HG03139 (cell line): Measurements from ENCODE around the gene ERP29.
"Not testable (repeated sequence)": the region's sequence is repeated elsewhere in the genome, so short reads cannot be mapped to it uniquely, and the experiment has no call there.

ENCODE experiments used
- ATAC-seq: cut with Tn5 transposase; IDR thresholded peaks from one replicate; pipeline ENCODE4 v1.9.1; 2021; ENCODE audit not compliant: unreplicated experiment

The ERP29 gene

DNA sequence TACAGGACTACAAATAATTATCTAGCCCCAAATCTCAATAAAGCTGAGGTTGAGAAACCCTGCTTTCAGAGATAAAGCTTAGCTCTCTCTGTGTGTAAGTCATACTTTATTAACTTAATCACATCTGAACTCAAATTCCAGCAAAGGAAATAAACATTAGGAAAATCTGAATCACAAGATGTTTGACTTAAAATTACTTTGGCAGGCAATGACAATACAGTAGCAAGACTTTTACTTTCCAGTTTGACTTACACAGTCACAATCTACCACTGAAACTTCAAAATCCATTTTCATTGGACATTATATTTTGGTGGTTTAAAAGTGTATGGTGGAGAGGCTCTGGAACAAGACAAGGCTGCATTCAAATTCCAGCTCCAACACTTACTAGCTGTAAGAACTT is 11.7 kb upstream of the ERP29 start:
- ATAC-seq: no peak

DNA sequence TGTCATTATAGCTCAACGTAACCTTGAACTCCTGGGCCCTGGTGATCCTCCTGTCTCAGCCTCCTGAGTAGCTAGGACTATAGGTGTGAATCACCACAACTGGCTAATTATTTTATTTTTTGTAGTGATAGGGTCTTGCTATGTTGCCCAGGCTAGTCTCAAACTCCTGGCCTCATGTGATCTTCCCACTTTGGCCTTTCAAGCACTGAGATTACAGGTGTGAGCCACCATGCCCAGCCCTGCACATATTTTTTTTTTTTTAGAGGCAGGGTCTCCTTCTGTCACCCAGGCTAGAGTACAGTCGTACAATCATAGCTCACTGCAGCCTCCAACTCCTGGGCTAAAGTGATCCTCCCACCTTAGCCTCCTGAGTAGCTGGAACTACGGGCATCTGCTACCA is 9.2 kb upstream of the ERP29 start:
- ATAC-seq: no peak

DNA sequence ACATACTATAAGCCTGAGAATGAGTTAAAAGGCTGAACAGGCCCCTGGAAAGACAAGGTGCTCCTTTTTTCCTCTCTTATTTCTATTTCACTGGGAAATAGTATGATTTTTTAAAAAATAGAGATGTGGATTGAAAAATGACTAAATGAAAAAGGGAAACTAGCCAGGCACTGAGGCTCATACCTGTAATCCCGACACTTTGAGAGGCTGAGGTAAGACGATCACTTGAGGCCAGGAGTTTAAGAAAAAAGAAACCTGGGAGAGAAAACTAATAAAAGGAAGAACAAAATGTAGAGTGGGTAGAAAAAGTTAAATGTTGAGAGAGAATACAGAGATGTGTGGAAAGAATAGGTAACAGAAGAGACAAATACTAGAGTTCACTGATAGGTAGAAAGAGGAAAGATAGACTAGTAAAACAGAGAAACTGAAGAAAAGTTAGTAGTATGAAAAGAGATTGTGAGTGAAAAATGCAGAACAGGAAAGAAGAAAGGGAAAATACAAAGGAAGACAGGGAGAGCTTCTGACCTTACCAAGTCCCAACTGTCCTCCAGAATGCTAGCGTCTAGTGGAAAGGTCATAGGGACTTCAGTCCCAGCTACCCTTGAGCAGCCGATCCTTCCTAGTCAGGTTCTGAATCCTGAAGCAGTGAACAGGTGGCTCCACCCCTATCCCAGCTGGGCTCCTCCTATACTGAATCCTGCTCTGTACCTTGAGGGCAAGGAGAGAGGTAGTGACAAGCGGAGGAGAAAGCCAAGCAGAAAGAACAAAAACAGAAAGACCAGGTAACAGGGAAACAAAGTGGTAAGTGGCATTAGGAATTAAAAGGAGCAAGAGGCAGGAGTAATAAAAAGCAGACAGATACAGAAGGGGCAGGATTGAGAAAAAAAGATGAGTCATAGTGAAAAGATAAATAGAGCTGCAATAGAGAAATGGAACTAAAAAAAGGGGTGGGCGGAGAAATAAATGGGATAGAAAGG is 7.5 kb upstream of the ERP29 start:
- ATAC-seq: no peak

- no peak for ATAC-seq
Measured at GRCh38 chr12:112007945-112008344, 5.3 kb upstream of the ERP29 start.

DNA sequence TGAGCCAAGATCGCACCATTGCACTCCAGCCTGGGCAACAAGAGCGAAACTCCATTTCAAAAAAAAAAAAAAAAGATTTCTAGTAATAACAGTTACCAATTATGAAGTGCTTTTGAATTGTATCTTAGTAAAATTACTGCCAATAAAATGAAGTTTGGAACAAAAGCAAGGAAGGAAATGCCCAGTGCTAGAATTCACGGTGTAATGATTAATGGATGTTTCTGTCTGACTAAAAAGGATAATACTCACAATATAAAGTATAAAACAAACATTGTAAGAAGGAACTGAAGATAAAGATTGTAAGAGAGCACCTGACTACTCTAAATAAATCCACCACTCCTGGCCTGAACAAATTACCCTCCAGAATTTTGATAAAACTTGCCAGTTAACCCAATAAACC is 4.3 kb upstream of the ERP29 start:
- ATAC-seq: no peak

GRCh38 chr12:112009596-112009995 is 3.6 kb upstream of the ERP29 start:
- ATAC-seq: not testable (repeated sequence)

GRCh38 chr12:112010415-112011344 is 2.5 kb upstream of the ERP29 start:
- no peak for ATAC-seq

DNA sequence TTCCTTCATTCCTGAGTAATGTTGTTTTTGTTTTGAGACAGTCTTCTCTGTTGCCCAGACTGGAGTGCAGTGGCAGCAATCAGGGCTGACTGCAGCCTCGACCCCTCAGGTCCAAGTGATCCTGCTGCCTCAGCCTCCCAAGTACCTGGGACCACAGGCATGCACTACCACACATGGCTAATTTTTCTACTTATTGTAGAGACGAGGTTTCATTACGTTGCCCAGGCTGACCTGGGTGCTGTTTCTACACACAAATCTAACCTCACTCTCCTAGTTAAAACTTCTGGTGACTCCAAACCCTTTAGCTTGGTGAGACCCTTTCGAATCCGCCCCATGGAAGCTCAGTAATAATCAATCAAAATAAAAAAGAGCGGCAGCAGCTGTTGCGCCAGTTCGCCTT is 1.5 kb upstream of the ERP29 start:
- ATAC-seq: no peak

DNA sequence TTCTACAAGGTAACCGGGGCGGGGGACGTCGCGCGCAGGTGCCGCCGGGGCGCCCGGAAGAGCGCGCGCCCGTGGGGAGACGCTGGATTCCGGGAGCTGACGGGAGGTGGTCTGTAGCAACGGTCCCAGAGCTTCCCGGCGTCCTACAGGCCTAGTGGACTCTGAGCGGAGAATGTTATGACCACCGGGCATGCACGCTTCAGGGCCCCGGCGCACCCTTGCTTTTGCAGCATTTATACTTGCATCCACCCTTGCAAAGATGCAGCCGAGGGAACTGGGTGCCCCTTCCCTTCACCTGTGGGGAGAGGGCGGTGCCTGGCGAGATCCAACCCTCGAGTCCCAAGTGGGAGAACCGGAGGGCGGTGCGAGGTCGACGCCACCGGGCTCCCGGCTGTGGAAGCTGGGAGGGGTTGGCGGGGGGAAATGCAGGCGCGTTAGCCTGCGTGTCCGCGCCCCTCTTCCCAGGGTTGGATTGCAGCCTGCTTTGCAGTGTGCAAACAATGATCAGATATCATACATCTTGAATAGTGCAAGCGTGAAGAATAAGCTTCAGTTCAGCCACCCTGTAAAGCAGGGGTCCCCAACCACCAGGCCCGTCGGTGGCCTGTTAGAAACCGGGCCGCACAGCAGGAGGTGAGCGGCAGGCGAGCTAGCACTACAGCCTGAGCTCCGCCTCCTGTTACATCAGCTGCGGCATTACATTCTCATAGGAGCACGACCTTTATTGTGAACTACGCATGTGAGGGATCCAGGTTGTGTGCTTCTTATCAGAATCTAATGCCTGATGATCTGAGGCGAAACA is 576 bp downstream of the ERP29 start:
- ATAC-seq: peak; percentile 14

GRCh38 chr12:112015938-112016337 is 2.7 kb downstream of the ERP29 start:
- ATAC-seq: no peak

DNA sequence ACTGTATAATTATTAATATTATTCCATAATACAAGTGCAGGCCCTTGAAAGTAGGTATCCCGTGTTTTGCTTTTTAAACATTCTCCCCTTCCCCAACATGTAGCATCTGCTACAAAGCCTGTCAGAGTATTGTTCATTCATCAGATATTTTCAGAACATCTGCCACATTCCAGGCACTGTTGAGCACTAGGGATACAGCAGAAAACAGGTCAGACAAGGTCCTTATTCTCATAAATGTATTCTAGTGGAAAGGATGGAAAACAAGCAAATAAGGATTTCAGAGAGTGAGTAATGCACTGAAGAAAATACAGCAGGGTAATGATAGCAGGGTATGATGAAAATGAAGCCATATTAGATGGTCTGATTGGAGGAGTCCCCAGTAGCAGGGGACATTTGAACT is 3.8 kb downstream of the ERP29 start:
- no peak for ATAC-seq

DNA sequence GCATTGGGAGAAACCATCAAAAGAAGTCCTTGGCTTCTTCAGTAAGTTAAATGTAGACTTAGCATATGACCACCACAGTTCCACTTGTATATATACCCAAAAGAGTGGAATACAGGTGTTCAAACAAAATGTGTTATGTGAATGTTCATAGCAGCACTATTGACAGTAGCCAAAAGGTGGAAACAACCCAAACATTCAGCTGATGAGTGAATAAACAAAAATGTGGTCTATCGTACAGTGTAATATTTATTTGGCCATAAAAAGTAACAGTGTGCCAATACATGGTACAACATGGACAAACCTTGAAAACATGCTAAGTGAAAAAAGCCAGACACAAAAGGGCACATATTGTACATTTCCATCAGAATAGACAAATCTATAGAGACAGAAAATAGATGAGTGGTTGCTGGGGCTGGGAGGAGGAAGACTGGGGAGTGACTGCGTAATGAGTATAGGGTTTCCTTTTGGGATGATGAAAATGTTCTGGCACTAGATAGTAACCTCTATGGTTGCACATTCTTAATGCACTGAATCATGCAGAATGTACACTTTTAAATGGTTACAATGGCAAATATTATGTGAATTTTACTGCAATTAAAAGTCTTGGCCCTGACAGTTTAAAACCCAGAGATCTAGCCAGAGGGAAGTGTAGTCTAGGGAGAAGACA is 5.5 kb downstream of the ERP29 start:
- no peak for ATAC-seq

- no peak for ATAC-seq
Measured at GRCh38 chr12:112020947-112021457, 7.8 kb downstream of the ERP29 start.

GRCh38 chr12:112022241-112023016 is 9.2 kb downstream of the ERP29 start:
- ATAC-seq: no peak

DNA sequence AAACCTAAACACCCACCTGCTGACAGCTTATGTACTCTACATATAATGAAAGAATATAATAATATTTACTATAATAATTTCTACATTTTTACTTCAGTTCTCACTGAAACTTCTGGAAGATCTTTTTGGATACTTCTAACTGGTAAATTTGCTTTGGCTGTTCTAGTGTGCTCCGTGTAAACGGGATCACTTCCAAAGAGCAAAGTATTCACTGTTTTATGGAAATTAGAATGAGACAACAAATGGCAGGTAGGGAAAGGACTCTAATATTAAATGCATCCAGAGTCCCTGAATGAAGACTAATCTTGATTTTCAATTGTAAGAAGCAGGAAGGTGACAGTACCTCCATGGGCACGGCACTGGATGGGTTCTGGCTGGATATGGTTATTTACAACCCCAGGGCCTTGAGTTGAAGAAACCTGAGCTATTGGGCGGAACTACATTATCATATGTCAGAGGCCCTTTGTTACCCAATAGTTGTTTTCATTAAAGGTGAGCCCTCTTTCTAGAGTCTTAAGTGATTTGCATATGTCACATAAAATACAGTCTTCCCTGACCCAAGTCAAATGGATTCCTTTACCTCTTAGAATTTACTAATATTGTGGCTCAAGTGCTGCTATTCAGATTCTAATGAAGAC is 10.7 kb downstream of the ERP29 start:
- no peak for ATAC-seq

- ATAC-seq: no peak
Measured at GRCh38 chr12:112025808-112026375, 12.7 kb downstream of the ERP29 start.

GRCh38 chr12:112029301-112029700 is 16.1 kb downstream of the ERP29 start:
- ATAC-seq: no peak

- ATAC-seq: no peak
Measured at GRCh38 chr12:112031472-112031871, 18.2 kb downstream of the ERP29 start.

DNA sequence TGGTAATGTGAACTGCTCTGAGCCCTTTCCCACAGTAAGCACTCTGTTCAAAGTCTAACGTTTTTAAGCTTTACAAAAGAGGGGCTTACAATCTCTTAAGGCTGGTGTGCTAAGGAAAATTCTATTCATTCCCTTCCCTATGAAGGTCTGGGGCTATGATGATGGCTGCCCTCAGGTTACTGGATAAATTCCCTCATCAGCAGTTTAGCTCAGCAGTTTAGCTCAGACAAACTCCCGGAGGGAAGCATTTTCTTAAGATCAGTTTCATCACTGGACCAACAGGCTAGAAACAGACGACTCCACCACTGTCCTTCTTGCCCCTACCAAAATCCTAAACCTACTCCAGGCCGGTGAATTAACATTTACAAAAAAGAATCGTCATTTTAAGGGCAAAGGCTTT is 19.1 kb downstream of the ERP29 start:
- no peak for ATAC-seq
